GM12801 (cell line): Measurements from ENCODE around the gene GAA.

Source experiments
- TF ChIP-seq, protein P1 (sequence below): IDR thresholded peaks from one replicate; pipeline ENCODE4 v1.5.1; 2011; ENCODE audit warnings: control low read depth; ENCODE audit not compliant: insufficient read length; ENCODE audit errors: extremely low read depth

The GAA gene

DNA sequence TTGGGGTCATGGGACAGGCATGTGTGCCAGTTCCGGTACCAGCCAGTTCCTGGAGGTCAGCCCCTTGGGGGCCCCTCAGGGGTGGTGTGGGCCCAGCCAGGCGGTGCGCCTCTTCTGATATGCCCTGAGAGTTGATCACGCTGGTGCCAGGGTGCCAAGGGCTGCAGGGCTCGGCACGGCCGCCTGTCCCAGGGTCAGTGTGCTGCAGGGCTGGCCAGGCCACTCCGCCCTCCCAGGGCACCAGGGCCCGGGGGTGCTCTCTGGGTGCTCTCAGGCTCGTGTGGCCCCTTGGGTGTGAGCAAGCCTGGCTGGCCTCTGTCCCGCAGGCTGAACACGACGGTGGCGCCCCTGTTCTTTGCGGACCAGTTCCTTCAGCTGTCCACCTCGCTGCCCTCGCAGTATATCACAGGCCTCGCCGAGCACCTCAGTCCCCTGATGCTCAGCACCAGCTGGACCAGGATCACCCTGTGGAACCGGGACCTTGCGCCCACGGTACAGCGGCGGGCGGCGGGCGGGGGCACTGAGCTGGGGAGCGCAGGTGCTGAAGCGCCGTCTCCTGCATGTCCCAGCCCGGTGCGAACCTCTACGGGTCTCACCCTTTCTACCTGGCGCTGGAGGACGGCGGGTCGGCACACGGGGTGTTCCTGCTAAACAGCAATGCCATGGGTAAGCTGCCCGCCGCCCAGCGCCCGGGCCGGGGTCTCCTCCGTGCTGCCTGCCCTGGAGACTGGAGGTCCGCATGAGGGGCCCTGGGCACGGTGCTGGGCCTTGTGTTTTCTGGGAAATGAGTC lies 6.0 kb downstream of the GAA start:
- TF ChIP-seq, protein P1, sequence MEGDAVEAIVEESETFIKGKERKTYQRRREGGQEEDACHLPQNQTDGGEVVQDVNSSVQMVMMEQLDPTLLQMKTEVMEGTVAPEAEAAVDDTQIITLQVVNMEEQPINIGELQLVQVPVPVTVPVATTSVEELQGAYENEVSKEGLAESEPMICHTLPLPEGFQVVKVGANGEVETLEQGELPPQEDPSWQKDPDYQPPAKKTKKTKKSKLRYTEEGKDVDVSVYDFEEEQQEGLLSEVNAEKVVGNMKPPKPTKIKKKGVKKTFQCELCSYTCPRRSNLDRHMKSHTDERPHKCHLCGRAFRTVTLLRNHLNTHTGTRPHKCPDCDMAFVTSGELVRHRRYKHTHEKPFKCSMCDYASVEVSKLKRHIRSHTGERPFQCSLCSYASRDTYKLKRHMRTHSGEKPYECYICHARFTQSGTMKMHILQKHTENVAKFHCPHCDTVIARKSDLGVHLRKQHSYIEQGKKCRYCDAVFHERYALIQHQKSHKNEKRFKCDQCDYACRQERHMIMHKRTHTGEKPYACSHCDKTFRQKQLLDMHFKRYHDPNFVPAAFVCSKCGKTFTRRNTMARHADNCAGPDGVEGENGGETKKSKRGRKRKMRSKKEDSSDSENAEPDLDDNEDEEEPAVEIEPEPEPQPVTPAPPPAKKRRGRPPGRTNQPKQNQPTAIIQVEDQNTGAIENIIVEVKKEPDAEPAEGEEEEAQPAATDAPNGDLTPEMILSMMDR, result no peak

DNA sequence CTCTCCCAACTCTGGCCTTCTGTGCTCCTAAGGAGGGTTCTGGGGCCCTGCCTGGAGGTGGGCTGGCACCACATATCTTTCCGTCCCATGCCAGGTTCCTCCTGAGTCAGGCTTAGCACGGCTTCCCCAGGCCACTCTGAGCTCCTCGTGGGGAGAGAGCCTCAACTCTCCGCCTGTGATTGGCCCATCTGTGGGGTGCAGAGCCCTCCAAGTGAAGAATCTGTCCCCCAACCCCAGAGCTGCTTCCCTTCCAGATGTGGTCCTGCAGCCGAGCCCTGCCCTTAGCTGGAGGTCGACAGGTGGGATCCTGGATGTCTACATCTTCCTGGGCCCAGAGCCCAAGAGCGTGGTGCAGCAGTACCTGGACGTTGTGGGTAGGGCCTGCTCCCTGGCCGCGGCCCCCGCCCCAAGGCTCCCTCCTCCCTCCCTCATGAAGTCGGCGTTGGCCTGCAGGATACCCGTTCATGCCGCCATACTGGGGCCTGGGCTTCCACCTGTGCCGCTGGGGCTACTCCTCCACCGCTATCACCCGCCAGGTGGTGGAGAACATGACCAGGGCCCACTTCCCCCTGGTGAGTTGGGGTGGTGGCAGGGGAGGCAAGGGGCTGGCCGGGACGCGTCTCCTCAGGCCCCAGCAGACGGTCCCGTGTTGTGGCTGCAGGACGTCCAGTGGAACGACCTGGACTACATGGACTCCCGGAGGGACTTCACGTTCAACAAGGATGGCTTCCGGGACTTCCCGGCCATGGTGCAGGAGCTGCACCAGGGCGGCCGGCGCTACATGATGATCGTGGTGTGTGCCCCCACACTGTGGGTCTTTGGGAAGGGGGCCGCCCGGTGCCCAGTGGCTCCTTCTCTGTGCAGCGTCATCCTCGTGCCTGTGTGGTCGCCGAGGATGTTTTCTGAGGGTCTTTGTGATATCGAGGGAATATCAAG lies 6.9 kb downstream of the GAA start:
- TF ChIP-seq, protein P1, result no peak

DNA sequence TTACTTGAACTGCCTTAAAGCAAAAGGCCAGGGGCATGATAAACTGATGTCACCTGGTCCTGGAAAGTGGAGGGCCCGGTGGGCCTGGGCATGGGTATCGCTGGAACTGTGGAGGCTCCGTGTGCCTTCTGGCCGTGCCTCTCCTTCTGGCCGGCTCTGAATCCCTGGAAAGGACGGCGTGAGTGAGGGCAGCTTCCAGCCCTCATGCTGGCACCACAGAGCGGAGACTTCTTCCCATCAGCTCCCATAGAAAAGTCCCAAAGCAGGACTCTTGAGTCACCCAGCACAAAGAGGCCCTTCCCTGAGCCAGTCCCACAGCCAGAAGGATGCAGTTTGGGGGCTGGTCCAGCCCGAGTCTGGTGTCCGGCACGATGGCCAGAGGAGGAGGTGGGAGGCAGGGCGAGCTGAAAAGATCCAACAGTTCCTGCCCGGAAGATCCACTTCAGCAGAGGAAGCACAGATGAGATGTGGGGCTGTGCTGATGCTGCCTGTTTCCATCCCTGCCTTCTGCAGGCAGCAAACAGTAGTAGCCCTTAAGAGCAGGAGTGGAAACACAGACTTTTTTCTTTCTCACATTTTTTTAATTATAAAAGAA lies 7.8 kb downstream of the GAA start:
- TF ChIP-seq, protein P1, result no peak

DNA sequence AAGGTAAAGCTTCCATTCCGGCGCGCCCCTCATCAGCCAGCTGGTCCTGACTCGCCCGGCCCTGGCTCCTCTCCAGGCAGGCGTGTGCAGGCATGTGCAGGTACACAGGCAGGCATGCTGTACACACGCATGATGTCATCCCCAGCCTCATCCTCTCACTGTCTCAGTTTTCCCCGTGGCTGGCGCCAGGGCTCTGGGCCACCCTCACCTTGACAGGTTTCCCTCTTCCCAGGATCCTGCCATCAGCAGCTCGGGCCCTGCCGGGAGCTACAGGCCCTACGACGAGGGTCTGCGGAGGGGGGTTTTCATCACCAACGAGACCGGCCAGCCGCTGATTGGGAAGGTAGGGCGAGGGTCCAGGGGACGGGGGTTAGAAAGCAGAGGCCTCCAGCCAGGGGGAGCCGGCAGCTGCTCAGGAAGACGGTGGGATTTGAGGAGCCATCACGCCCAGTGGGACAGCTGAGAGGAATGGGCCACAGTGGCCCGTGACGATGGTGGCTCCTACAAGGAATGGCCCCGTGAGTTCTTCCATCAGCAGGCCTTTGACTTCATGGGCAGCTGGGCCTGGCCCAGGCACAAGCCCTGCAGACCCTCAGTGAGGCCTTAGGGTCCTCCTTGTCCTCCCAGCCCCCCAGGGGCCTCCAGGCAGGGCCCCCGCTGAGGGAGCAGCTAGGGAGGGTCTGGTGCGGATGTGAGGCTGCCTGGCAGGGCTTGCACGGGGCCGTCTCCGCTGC lies 8.5 kb downstream of the GAA start:
- TF ChIP-seq, protein P1, result no peak

DNA sequence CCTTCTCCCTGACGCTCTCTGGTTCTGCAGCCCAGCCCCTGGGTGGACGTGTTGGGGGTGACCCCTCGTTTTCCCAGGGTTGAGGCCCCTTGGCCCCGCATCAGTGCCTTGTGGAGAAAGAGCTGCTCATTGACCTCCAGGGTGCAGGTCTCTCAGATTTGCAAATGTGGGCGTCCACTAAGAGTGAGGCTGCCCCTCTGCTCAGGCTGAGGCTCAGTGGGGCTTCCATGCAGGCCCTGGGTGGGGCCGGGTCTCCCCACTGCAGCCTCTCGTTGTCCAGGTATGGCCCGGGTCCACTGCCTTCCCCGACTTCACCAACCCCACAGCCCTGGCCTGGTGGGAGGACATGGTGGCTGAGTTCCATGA lies 9.0 kb downstream of the GAA start:
- TF ChIP-seq, protein P1, result no peak

DNA sequence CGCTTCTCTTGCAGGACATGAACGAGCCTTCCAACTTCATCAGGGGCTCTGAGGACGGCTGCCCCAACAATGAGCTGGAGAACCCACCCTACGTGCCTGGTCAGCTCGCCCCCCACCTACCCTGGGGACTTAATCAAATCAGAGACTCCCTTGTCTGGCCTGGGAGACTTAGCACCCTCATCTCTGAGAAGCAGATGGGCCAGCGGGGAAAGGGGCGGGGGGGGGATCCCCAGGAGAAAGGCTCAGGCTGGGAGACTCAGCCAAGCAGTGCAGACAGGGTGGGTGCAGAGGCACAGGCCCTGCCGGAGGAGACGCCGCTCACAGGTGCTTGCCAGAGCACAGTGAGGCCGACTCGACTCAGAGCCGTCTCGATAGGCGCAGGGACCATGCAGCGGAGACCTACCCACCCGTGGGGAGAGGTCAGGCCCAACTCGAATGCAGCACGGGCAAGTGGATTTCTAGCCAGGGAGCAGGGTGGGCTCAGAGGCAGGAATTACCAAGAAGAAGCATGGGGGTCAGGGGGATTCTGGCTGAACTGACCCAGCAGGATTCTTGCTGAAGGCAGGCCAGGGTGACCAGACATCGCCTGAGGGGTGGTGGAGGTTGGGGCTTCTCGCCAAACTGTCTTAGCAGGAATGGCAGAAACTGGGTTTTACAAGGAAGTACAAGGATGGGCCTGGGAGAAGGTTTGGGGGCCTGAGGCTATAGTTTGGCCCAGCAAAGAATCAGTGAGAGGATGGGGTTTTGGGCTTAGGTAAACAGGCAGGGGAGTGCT lies 9.7 kb downstream of the GAA start:
- TF ChIP-seq, protein P1, result no peak
